Measurements from ENCODE around the gene EGFL7. TPM values are rescaled to one million over a fixed set of nuclear protein-coding genes. Genes with fewer than 3 reads are reported as not detected.

Gene EGFL7
- polyA plus RNA-seq, 1 of the 3 experiments (the other 2 are of a cell fraction) = 43.0 TPM

GRCh38 chr9:136658849-136659535 is 3.7 kb upstream of the EGFL7 start:
- ChIA-PET POLR2A (no interaction called here), CTCF (interaction anchor here (0.9 kb wide), 1 partner anchor 10 kb away, joined by 3 read pairs; no protein-coding TSS in a partner anchor)
- peaks cover 5 to 11% of the 10 kb centered on the region in 2 experiments; a peak in 2 of 4 replicates for H3K4me1 ChIP-seq (ENCODE audit: control insufficient read depth in 1 of 2, insufficient read depth in 2 of 2, low read depth in 1 of 2, low read length in 1 of 2)
- no peak overlapping the region for H3K4me2 ChIP-seq
- H3K36me3 ChIP-seq (replicated peaks in 1 of 2; ENCODE audit: control insufficient read depth in 1 of 2, insufficient read depth in 2 of 2, low read length in 1 of 2) = no peaks in the 10 kb centered on the region
- no peaks in the 10 kb centered on the region for H3K9me3 ChIP-seq
- no peak overlapping the region for H2AFZ ChIP-seq (ENCODE audit: low read depth)
- no peak for TF ChIP-seq SMC3 (IDR thresholded peaks at IDR 0.05; ENCODE audit: low read depth, low read length)
- no peak for TF ChIP-seq CHD2 (IDR thresholded peaks at IDR 0.05; ENCODE audit: low read length, partially characterized antibody)
- no peak for TF ChIP-seq TEAD4 (IDR thresholded peaks at IDR 0.05; ENCODE audit: borderline replicate concordance, insufficient read depth)
- TF ChIP-seq GABPA (IDR thresholded peaks at IDR 0.05; ENCODE audit: low read depth) = no peak
- no peak for TF ChIP-seq EZH2phosphoT487 (IDR thresholded peaks at IDR 0.05; ENCODE audit: borderline replicate concordance, low read depth)
- no peak for TF ChIP-seq MEF2A (IDR thresholded peaks at IDR 0.05; ENCODE audit: borderline replicate concordance, low read depth)
- H3K4me3 ChIP-seq (ENCODE audit: low read depth in 2 of 2, low read length in 1 of 2) = no peak overlapping the region
- no peaks in the 10 kb centered on the region for H4K20me1 ChIP-seq (ENCODE audit: insufficient read depth)
- 54% methylated on average over 18 of the region's 37 CpGs for WGBS (ENCODE audit: low lambda C conversion rate)
- H3K27ac ChIP-seq (ENCODE audit: low read depth in 2 of 2, low read length in 1 of 2) = no peak overlapping the region
- no peaks in the 10 kb centered on the region for H3K79me2 ChIP-seq (ENCODE audit: insufficient read depth)
- no peak for DNase-seq
- H3K9ac ChIP-seq = no peak overlapping the region
- H3K27me3 ChIP-seq (ENCODE audit: insufficient read depth) = no peaks in the 10 kb centered on the region
- no peaks in the 10 kb centered on the region for H3K9me2 ChIP-seq
- H3F3A ChIP-seq (replicated peaks; ENCODE audit: insufficient read depth) = no peaks in the 10 kb centered on the region

GRCh38 chr9:136659861-136660784 is 2.6 kb upstream of the EGFL7 start:
- no peak for DNase-seq
- Histone ChIP-seq H3K9me2 (no peaks in the 10 kb centered on the region), H3K27me3 (ENCODE audit: insufficient read depth) (no peaks in the 10 kb centered on the region), H3F3A (replicated peaks; ENCODE audit: insufficient read depth) (no peaks in the 10 kb centered on the region), H3K4me1 (ENCODE audit: control insufficient read depth in 1 of 2, insufficient read depth in 2 of 2, low read depth in 1 of 2, low read length in 1 of 2) (peaks cover 5 to 14% of the 10 kb centered on the region in 2 experiments; a peak in 2 of 4 replicates), H3K4me2 (no peak overlapping the region), H3K79me2 (ENCODE audit: insufficient read depth) (no peaks in the 10 kb centered on the region), H4K20me1 (ENCODE audit: insufficient read depth) (no peaks in the 10 kb centered on the region), H2AFZ (ENCODE audit: low read depth) (no peak overlapping the region), H3K9me3 (no peaks in the 10 kb centered on the region), H3K27ac (ENCODE audit: low read depth in 2 of 2, low read length in 1 of 2) (no peak overlapping the region), H3K9ac (no peak overlapping the region), H3K36me3 (replicated peaks in 1 of 2; ENCODE audit: control insufficient read depth in 1 of 2, insufficient read depth in 2 of 2, low read length in 1 of 2) (no peaks in the 10 kb centered on the region), H3K4me3 (ENCODE audit: low read depth in 2 of 2, low read length in 1 of 2) (no peak overlapping the region)
- WGBS (ENCODE audit: low lambda C conversion rate) = 77% methylated on average over 4 of the region's 21 CpGs
- TF ChIP-seq RFX5 (IDR thresholded peaks at IDR 0.05; ENCODE audit: low read length) = no peak
- no peak for TF ChIP-seq GABPA (IDR thresholded peaks at IDR 0.05; ENCODE audit: low read depth)
- TF ChIP-seq SIN3A (IDR thresholded peaks at IDR 0.05; ENCODE audit: borderline replicate concordance, low read depth, low read length) = no peak
- TF ChIP-seq, protein P1, sequence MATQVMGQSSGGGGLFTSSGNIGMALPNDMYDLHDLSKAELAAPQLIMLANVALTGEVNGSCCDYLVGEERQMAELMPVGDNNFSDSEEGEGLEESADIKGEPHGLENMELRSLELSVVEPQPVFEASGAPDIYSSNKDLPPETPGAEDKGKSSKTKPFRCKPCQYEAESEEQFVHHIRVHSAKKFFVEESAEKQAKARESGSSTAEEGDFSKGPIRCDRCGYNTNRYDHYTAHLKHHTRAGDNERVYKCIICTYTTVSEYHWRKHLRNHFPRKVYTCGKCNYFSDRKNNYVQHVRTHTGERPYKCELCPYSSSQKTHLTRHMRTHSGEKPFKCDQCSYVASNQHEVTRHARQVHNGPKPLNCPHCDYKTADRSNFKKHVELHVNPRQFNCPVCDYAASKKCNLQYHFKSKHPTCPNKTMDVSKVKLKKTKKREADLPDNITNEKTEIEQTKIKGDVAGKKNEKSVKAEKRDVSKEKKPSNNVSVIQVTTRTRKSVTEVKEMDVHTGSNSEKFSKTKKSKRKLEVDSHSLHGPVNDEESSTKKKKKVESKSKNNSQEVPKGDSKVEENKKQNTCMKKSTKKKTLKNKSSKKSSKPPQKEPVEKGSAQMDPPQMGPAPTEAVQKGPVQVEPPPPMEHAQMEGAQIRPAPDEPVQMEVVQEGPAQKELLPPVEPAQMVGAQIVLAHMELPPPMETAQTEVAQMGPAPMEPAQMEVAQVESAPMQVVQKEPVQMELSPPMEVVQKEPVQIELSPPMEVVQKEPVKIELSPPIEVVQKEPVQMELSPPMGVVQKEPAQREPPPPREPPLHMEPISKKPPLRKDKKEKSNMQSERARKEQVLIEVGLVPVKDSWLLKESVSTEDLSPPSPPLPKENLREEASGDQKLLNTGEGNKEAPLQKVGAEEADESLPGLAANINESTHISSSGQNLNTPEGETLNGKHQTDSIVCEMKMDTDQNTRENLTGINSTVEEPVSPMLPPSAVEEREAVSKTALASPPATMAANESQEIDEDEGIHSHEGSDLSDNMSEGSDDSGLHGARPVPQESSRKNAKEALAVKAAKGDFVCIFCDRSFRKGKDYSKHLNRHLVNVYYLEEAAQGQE (IDR thresholded peaks at IDR 0.05; ENCODE audit: low read depth, low read length) = no peak
- no peak for TF ChIP-seq SMC3 (IDR thresholded peaks at IDR 0.05; ENCODE audit: low read depth, low read length)
- no peak for TF ChIP-seq RAD21 (IDR thresholded peaks at IDR 0.05; ENCODE audit: low read length)
- CTCF ChIA-PET = interaction anchor here (1.7 to 5.0 kb wide), 3 partner anchors 8 to 176 kb away, joined by 6 to 35 read pairs (median 8); no protein-coding TSS in a partner anchor
- POLR2A ChIA-PET = no interaction called here

All from SK-N-SH (cell line).